ENCODE measurements around the gene CCND1. TPM values are rescaled to one million over a fixed set of nuclear protein-coding genes. Genes with fewer than 3 reads are reported as not detected.

CCND1 gene
- total RNA-seq, 4 donors from 2014 or later, result 108 to 259 (median 168) TPM

DNA sequence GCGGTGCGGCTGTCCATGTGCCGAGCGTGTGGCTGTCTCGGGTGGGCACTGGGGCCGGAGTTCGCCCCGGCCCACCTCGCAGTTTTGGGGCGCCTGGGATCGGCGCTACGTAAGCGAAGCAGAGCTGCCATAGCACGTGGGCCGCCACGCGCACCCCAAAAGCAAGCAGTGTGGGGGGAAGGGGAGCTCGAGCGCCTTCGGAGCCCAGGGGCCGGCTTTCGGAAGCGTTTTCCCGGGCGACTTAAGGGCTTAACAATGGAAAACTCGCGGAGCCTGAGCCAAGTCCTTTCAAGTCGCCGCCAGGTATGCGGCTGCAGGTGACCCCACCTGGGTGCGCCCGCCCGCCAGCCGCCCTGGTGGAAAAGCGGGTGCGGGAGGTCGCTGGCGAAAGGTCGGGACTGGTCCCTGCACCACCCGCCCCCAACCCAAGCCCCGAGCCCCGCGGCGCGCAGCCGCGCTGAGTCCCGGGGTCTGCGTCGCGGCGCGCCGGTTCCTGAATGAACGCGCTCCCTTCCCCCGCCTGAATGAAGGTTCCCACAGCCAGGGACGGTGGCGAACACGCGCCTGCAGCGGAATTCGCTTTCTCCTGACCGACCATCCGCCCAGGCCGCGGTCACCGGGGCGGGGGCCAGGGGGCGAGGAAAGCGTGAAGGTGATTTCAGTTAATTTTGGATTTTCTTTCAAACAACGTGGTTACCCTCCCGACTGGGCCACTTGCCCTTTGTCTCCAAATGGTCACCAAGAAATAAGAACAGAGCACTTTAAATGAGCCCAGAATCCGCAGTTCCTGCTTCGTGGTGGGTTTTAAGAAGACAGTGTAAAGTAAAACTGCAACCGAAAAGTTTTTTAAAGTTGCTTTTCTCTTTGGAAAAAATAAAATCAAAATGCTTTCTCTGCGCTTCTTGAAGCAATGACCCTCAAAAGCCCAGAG, 2.8 kb upstream of the CCND1 start:
- DNase-seq (ENCODE audit: low spot score in 2 of 2), result no peak
- no peaks in the 10 kb centered on the region for H3K9me3 ChIP-seq
- no peaks in the 10 kb centered on the region for H3K36me3 ChIP-seq
- peak overlapping the region; percentile 34 to 81 (median 52) for H3K4me3 ChIP-seq
- 1 to 2% methylated on average over 42 to 56 of the region's 78 CpGs for WGBS, 2 donors
- no peak for TF ChIP-seq POLR2A (IDR thresholded peaks at IDR 0.05)
- no peak for TF ChIP-seq EP300 (IDR thresholded peaks at IDR 0.05)
- TF ChIP-seq, protein P1, sequence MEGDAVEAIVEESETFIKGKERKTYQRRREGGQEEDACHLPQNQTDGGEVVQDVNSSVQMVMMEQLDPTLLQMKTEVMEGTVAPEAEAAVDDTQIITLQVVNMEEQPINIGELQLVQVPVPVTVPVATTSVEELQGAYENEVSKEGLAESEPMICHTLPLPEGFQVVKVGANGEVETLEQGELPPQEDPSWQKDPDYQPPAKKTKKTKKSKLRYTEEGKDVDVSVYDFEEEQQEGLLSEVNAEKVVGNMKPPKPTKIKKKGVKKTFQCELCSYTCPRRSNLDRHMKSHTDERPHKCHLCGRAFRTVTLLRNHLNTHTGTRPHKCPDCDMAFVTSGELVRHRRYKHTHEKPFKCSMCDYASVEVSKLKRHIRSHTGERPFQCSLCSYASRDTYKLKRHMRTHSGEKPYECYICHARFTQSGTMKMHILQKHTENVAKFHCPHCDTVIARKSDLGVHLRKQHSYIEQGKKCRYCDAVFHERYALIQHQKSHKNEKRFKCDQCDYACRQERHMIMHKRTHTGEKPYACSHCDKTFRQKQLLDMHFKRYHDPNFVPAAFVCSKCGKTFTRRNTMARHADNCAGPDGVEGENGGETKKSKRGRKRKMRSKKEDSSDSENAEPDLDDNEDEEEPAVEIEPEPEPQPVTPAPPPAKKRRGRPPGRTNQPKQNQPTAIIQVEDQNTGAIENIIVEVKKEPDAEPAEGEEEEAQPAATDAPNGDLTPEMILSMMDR (IDR thresholded peaks at IDR 0.05), result no peak
- H3K27ac ChIP-seq, result peak overlapping the region; percentile 17 to 87 (median 68)
- H3K27me3 ChIP-seq, result peaks cover 0 to 21% of the 10 kb centered on the region in 2 donors
- H3K4me1 ChIP-seq, result peaks cover 0 to 61% (median 35%) of the 10 kb centered on the region in 4 donors

DNA sequence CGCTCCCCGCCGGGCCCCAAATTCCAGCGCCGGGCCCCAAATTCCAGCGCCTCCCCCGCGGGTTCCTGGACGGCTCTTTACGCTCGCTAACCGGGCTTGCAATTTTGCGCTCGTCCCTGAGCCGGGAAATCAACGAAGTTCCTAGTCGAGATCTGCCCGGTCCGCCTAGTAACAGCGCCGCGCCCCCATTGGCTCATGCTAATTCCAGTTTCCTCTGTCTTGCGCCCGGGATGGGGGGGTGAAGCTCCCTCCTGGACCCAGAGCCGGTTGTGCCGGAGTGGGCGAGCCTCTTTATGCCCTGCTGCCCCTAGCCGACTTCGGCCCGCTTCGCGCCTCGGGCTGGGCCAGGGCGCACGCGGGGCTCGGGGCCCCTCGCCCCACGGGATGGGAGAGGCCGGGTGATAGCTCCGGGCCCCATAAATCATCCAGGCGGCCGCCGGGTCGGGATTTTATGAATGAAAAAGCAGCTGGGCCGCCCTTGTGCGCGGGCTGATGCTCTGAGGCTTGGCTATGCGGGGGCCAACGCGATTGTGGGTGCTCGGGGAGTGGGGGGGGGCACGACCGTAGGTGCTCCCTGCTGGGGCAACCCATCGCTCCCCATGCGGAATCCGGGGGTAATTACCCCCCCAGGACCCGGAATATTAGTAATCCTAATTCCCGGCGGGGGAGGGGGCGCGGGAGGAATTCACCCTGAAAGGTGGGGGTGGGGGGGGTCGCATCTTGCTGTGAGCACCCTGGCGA, 1.8 kb upstream of the CCND1 start:
- H3K27ac ChIP-seq, result peak overlapping the region; percentile 17 to 87 (median 73)
- no peaks in the 10 kb centered on the region for H3K36me3 ChIP-seq
- H3K27me3 ChIP-seq, result peaks cover 0 to 21% of the 10 kb centered on the region in 2 donors
- peaks cover 0 to 70% (median 43%) of the 10 kb centered on the region in 4 donors for H3K4me1 ChIP-seq
- WGBS, 2 donors, result 1% methylated on average over 42 to 57 of the region's 64 CpGs
- H3K4me3 ChIP-seq, result peak overlapping the region; percentile 34 to 81 (median 52)
- peak; percentile 42 to 77 for TF ChIP-seq EP300 (IDR thresholded peaks at IDR 0.05)
- peak in 1 of 2 donors; percentile 36 for TF ChIP-seq POLR2A (IDR thresholded peaks at IDR 0.05)
- TF ChIP-seq, protein P1 (IDR thresholded peaks at IDR 0.05), result no peak
- peak; percentile 77 to 85 for DNase-seq (ENCODE audit: low spot score in 2 of 2)
- no peaks in the 10 kb centered on the region for H3K9me3 ChIP-seq

DNA sequence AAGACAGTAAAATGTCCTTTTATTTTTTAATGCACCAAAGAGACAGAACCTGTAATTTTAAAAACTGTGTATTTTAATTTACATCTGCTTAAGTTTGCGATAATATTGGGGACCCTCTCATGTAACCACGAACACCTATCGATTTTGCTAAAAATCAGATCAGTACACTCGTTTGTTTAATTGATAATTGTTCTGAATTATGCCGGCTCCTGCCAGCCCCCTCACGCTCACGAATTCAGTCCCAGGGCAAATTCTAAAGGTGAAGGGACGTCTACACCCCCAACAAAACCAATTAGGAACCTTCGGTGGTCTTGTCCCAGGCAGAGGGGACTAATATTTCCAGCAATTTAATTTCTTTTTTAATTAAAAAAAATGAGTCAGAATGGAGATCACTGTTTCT, 1.1 kb upstream of the CCND1 start:
- 13 to 18% methylated on average over 9 of the region's 9 CpGs for WGBS, 2 donors
- peak overlapping the region in 2 of 4 donors; percentile 90 to 94 for H3K27ac ChIP-seq
- H3K9me3 ChIP-seq, result no peaks in the 10 kb centered on the region
- H3K4me3 ChIP-seq, result peak overlapping the region; percentile 39 to 81 (median 62)
- peaks cover 0 to 26% of the 10 kb centered on the region in 2 donors for H3K27me3 ChIP-seq
- DNase-seq (ENCODE audit: low spot score in 2 of 2), result no peak
- TF ChIP-seq EP300 (IDR thresholded peaks at IDR 0.05) (no peak), POLR2A (IDR thresholded peaks at IDR 0.05) (no peak)
- TF ChIP-seq, protein P1 (IDR thresholded peaks at IDR 0.05), result no peak
- H3K36me3 ChIP-seq, result no peaks in the 10 kb centered on the region
- peaks cover 0 to 77% (median 50%) of the 10 kb centered on the region in 4 donors for H3K4me1 ChIP-seq

DNA sequence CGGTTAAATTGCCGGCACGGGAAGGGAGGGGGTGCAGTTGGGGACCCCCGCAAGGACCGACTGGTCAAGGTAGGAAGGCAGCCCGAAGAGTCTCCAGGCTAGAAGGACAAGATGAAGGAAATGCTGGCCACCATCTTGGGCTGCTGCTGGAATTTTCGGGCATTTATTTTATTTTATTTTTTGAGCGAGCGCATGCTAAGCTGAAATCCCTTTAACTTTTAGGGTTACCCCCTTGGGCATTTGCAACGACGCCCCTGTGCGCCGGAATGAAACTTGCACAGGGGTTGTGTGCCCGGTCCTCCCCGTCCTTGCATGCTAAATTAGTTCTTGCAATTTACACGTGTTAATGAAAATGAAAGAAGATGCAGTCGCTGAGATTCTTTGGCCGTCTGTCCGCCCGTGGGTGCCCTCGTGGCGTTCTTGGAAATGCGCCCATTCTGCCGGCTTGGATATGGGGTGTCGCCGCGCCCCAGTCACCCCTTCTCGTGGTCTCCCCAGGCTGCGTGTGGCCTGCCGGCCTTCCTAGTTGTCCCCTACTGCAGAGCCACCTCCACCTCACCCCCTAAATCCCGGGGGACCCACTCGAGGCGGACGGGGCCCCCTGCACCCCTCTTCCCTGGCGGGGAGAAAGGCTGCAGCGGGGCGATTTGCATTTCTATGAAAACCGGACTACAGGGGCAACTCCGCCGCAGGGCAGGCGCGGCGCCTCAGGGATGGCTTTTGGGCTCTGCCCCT, 529 bp upstream of the CCND1 start:
- Histone ChIP-seq H3K4me3 (peak overlapping the region; percentile 59 to 81 (median 68)), H3K27ac (peak overlapping the region; percentile 79 to 94 (median 88)), H3K36me3 (peaks cover 0 to 2% (median 0%) of the 10 kb centered on the region in 3 donors), H3K9me3 (no peaks in the 10 kb centered on the region), H3K4me1 (peaks cover 0 to 83% (median 56%) of the 10 kb centered on the region in 4 donors), H3K27me3 (peaks cover 0 to 26% of the 10 kb centered on the region in 2 donors)
- TF ChIP-seq, protein P1 (IDR thresholded peaks at IDR 0.05), result no peak
- no peak for TF ChIP-seq EP300 (IDR thresholded peaks at IDR 0.05)
- no peak for TF ChIP-seq POLR2A (IDR thresholded peaks at IDR 0.05)
- DNase-seq (ENCODE audit: low spot score in 2 of 2), result no peak
- 1 to 2% methylated on average over 41 to 43 of the region's 43 CpGs for WGBS, 2 donors
